Neural cell (in vitro differentiated cells): ENCODE results near the gene GRAP. TPM values are rescaled to one million over a fixed set of nuclear protein-coding genes. Genes with fewer than 3 reads are reported as not detected.

Experiments used
- H2AFZ ChIP-seq: fragments of 200-600, 300-800 bp; sonication (generic), shearing (Covaris generic); 2 replicates; pipeline ENCODE4 v1.6.0; 2014; ENCODE audit warnings: low read depth, mild to moderate bottlenecking, antibody characterized with exemption, low read length, moderate library complexity
- H3F3A ChIP-seq: fragments of 200-600 bp; shearing (Covaris generic); 2 replicates; pipeline ENCODE4 v1.6.1; 2016; ENCODE audit warnings: mild to moderate bottlenecking, moderate library complexity, mixed read lengths, antibody characterized with exemption, low read length; ENCODE audit not compliant: insufficient read depth, poor library complexity, severe bottlenecking
- H3K27ac ChIP-seq: fragments of 200-600, 300-800 bp; sonication (generic), shearing (Covaris generic); 2 replicates; pipeline ENCODE4 v1.5.1; 2014; ENCODE audit warnings: mild to moderate bottlenecking, low read length, moderate library complexity
- H3K27me3 ChIP-seq: fragments of 300-800, 200-600 bp; sonication (generic), shearing (Covaris generic); 2 replicates; pipeline ENCODE4 v1.6.0; 2014; ENCODE audit warnings: mild to moderate bottlenecking, low read depth, low read length, moderate library complexity; ENCODE audit not compliant: insufficient read depth
- H3K36me3 ChIP-seq: fragments of 300-800, 200-600 bp; sonication (generic), shearing (Covaris generic); 2 replicates; pipeline ENCODE4 v1.5.1; 2014; ENCODE audit warnings: mild to moderate bottlenecking, antibody characterized with exemption, low read length, moderate library complexity; ENCODE audit not compliant: insufficient read depth
- H3K4me2 ChIP-seq: fragments of 300-800, 200-600 bp; sonication (generic), shearing (Covaris generic); 2 replicates; pipeline ENCODE4 v1.6.0; 2014; ENCODE audit warnings: mild to moderate bottlenecking, low read length
- H3K4me3 ChIP-seq: fragments of 300-800, 200-600 bp; sonication (generic), shearing (Covaris generic); 2 replicates; pipeline ENCODE4 v1.5.1; 2014; ENCODE audit warnings: mild to moderate bottlenecking, low read length, moderate library complexity
- H3K79me2 ChIP-seq: fragments of 200-600 bp; shearing (Covaris generic); replicated peaks from 2 replicates; pipeline ENCODE4 v1.6.0; 2014; ENCODE audit warnings: mild to moderate bottlenecking, low read length, moderate library complexity; ENCODE audit not compliant: insufficient read depth
- H3K9ac ChIP-seq: fragments of 300-800, 200-600 bp; sonication (generic), shearing (Covaris generic); 2 replicates; pipeline ENCODE4 v1.6.1; 2016; ENCODE audit warnings: mild to moderate bottlenecking, low read length, mixed read lengths
- H3K9me2 ChIP-seq: fragments of 200-600 bp; shearing (Covaris generic); 2 replicates; pipeline ENCODE4 v1.6.1; 2016; ENCODE audit warnings: mild to moderate bottlenecking, low read length, mixed read lengths; ENCODE audit not compliant: insufficient read depth
- H3K9me3 ChIP-seq: fragments of 200-600, 300-800 bp; sonication (generic), shearing (Covaris generic); 2 replicates; pipeline ENCODE4 v1.6.1; 2016; ENCODE audit warnings: mild to moderate bottlenecking, mixed run types, low read length, moderate library complexity, mixed read lengths
- H4K20me1 ChIP-seq: fragments of 200-600 bp; shearing (Covaris generic); 2 replicates; pipeline ENCODE4 v1.6.1; 2016; ENCODE audit warnings: mild to moderate bottlenecking, mixed run types; ENCODE audit not compliant: insufficient read depth
- CTCF ChIP-seq: fragments of 450-650 bp; IDR thresholded peaks from 2 replicates; pipeline ENCODE4 v1.5.1; 2014; ENCODE audit warnings: antibody characterized with exemption, mild to moderate bottlenecking, moderate library complexity; ENCODE audit not compliant: poor library complexity, severe bottlenecking
- EP300 ChIP-seq: fragments of 450-650 bp; conservative IDR thresholded peaks from 2 replicates; pipeline ENCODE4 v1.6.1; 2014; ENCODE audit warnings: antibody characterized with exemption, mild to moderate bottlenecking, moderate library complexity; ENCODE audit not compliant: poor library complexity, severe bottlenecking
- EZH2 ChIP-seq: fragments of 200-600, 300-800 bp; shearing (Covaris generic), sonication (generic); IDR thresholded peaks from 2 replicates; pipeline ENCODE4 v1.6.1; 2014; ENCODE audit warnings: antibody characterized with exemption, low read length, borderline replicate concordance, mild to moderate bottlenecking; ENCODE audit not compliant: insufficient read depth, poor library complexity, severe bottlenecking
- MXI1 ChIP-seq: fragments of 450-650 bp; conservative IDR thresholded peaks from 2 replicates; pipeline ENCODE4 v1.6.1; 2014; ENCODE audit warnings: antibody characterized with exemption, mild to moderate bottlenecking; ENCODE audit not compliant: poor library complexity, severe bottlenecking
- POLR2AphosphoS5 ChIP-seq: IDR thresholded peaks from 2 replicates; pipeline ENCODE4 v1.6.1; 2012
- RAD21 ChIP-seq: fragments of 450-650 bp; conservative IDR thresholded peaks from 2 replicates; pipeline ENCODE4 v1.6.1; 2014; ENCODE audit warnings: antibody characterized with exemption, mild to moderate bottlenecking, moderate library complexity
- REST ChIP-seq: IDR thresholded peaks from 2 replicates; pipeline ENCODE4 v1.6.1; 2012; ENCODE audit warnings: borderline replicate concordance
- SMC3 ChIP-seq: fragments of 450-650 bp; conservative IDR thresholded peaks from 2 replicates; pipeline ENCODE4 v1.6.1; 2014; ENCODE audit warnings: antibody characterized with exemption, mild to moderate bottlenecking, moderate library complexity; ENCODE audit not compliant: poor library complexity
- TAF1 ChIP-seq: IDR thresholded peaks from 2 replicates; pipeline ENCODE4 v1.6.1; 2012; ENCODE audit warnings: low read depth
- polyA plus RNA-seq: library from polyadenylated mRNA; depleted of rRNA; stranded (reverse); fragments of >200 nt; gene quantifications from 2 replicates; pipeline ENCODE4 v1.2.3, GENCODE V29; 2014

The GRAP gene
- polyA plus RNA-seq, 1 donor from 2014 or later = 0.42 TPM

GRCh38 chr17:19022747-19023146 lies 24.0 kb downstream of the GRAP start:
- H3K4me2 ChIP-seq = no peak overlapping the region
- H3K27ac ChIP-seq = no peak overlapping the region
- H3K9me2 ChIP-seq = no peaks in the 10 kb centered on the region
- no peaks in the 10 kb centered on the region for H3K9me3 ChIP-seq
- H3K36me3 ChIP-seq = no peaks in the 10 kb centered on the region
- no peaks in the 10 kb centered on the region for H4K20me1 ChIP-seq
- TF ChIP-seq SMC3 (no peak), EP300 (no peak), MXI1 (no peak), CTCF (no peak), EZH2 (no peak), REST (no peak), POLR2AphosphoS5 (no peak), RAD21 (no peak), TAF1 (no peak)
- H3F3A ChIP-seq = no peaks in the 10 kb centered on the region
- H3K79me2 ChIP-seq = no peaks in the 10 kb centered on the region
- no peaks in the 10 kb centered on the region for H3K27me3 ChIP-seq
- no peak overlapping the region for H3K4me3 ChIP-seq
- H2AFZ ChIP-seq = no peak overlapping the region
- no peak overlapping the region for H3K9ac ChIP-seq

GRCh38 chr17:19022128-19022527 lies 24.6 kb downstream of the GRAP start:
- H3K27ac ChIP-seq = no peak overlapping the region

More at GRCh38 chr17:19022128-19022527, 24.6 kb downstream of the GRAP start:
- Histone ChIP-seq H3K4me3 (no peak overlapping the region), H4K20me1 (no peaks in the 10 kb centered on the region), H3F3A (no peaks in the 10 kb centered on the region), H3K9me2 (no peaks in the 10 kb centered on the region), H3K79me2 (no peaks in the 10 kb centered on the region), H3K9ac (no peak overlapping the region), H3K9me3 (no peaks in the 10 kb centered on the region), H3K36me3 (no peaks in the 10 kb centered on the region), H3K27me3 (no peaks in the 10 kb centered on the region), H3K4me2 (no peak overlapping the region), H2AFZ (no peak overlapping the region)
- TF ChIP-seq EP300 = no peak
- no peak for TF ChIP-seq SMC3
- TF ChIP-seq CTCF = no peak
- TF ChIP-seq REST = no peak
- no peak for TF ChIP-seq RAD21
- TF ChIP-seq TAF1 = no peak
- no peak for TF ChIP-seq POLR2AphosphoS5
- TF ChIP-seq EZH2 = no peak
- TF ChIP-seq MXI1 = no peak
